ENCODE data around the gene PRPF19. TPM values are rescaled to one million over a fixed set of nuclear protein-coding genes. Genes with fewer than 3 reads are reported as not detected.

PRPF19 gene
- total RNA-seq, 5 donors from 2014 or later (not counting 1 experiment from before 2014, with no cell fraction given) = 81.7 to 106 (median 96.9) TPM

DNA sequence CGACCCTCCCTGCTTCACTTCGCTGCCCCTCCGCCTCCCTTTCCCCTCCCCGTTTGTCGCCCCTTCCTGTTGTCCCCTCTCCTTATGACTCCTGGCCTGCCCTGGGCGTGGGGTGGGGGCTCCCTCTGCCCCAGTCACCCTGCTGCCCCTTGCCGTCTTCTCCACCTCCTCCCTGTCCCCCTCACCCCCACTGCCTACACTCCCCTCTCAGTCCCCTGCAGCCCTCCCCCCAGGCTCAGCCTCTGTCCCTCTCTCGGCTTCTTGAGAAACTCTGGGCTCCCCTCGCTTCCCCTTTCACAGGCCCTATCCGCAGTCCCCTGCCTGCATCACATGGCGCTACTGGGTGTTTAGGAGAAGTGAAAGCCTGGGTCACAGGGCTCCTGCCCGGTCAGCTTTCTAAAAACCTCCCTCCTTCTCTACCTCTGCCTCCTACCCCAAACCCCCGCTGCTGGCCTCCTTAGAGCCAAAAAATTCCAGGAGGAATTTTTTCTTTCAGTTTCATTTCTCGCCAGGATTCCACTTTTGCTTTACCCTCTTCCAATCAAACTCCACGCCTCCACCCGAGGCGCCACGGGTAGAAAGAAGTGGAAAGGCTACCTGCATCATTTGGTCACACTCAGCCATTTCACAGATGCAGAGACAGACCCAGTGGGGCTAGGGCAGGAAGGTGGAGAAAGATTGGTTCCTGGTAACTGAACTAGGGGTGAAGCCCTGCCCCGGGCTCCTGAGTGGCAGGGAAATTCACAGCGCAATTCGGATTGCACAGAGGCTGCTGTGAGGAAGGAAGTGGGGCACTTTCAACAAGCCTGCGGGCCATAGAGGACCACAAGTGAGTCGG lies 45.7 kb upstream of the PRPF19 start, which contains the start of gene SLC15A3:
Gene SLC15A3 (minus strand): TSS at position 273 of the 838 bp plus-strand sequence. CDS start 625 bp downstream, outside the sequence.
- Histone ChIP-seq H3K36me3 (ENCODE audit: control insufficient read depth in 2 of 2, extremely low read depth in 1 of 2, insufficient read depth in 1 of 2, low read length in 1 of 2) (no peaks in the 10 kb centered on the region), H3K4me1 (ENCODE audit: control insufficient read depth in 1 of 2, extremely low read depth in 1 of 2, insufficient read depth in 2 of 2, low read length in 2 of 2) (peaks cover 5 to 21% of the 10 kb centered on the region in 2 experiments), H3K9me3 (no peaks in the 10 kb centered on the region), H3K27ac (ENCODE audit: low read length) (peak within 1 kb of the TSS; percentile 60), H3K4me3 (ENCODE audit: control insufficient read depth in 1 of 2, extremely low read depth in 1 of 2, low read length in 1 of 2) (peak within 1 kb of the TSS; percentile 41 to 71), H3K27me3 (replicated peaks in 1 of 2; ENCODE audit: control insufficient read depth in 2 of 2, extremely low read depth in 1 of 2, insufficient read depth in 2 of 2, low read length in 1 of 2) (peaks cover 2 to 31% of the 10 kb centered on the region in 2 experiments)
- Mint-ChIP-seq H3K4me1 (peaks cover 18 to 35% (median 22%) of the 10 kb centered on the region in 3 donors), H3K27me3 (peaks cover 0 to 15% of the 10 kb centered on the region in 2 donors), H3K27ac (peak within 1 kb of the TSS; percentile 91 to 94), H3K9me3 (no peaks in the 10 kb centered on the region), H3K36me3 (no peaks in the 10 kb centered on the region), H3K4me3 (peak within 1 kb of the TSS; percentile 82 to 86 (median 84))
- WGBS (ENCODE audit: insufficient coverage) = 33% methylated on average over 12 of the region's 23 CpGs
- ATAC-seq (replicated peaks in 1 of 4) = peak; percentile 73 to 87 (median 75)
- peak in 32 of 35 experiments; percentile 11 to 69 (median 44) for DNase-seq
- CTCF ChIA-PET = no interaction called here
- POLR2A ChIA-PET = no interaction called here

DNA sequence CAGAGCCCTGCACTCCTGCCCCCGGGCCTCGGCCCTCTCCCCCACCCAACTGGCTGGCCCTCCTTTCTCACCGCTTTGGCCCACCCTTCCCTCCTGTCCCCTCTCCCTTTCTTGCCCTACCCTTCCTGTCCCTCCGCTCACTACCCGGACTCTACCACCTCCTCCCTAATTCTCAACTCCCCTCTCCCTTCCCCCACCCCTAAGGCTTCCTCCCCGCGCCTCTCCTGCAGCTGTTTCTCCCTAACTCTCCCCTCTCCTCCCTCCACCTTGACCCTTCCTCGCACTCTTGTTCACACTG lies 45.2 kb upstream of the PRPF19 start:
- Mint-ChIP-seq H3K27me3 (peaks cover 0 to 15% of the 10 kb centered on the region in 2 donors), H3K4me3 (peak overlapping the region; percentile 82 to 86 (median 84)), H3K36me3 (no peaks in the 10 kb centered on the region), H3K27ac (peak overlapping the region; percentile 91 to 94), H3K9me3 (no peaks in the 10 kb centered on the region), H3K4me1 (peaks cover 18 to 35% (median 22%) of the 10 kb centered on the region in 3 donors)
- no peaks in the 10 kb centered on the region for H3K36me3 ChIP-seq (ENCODE audit: control insufficient read depth in 2 of 2, extremely low read depth in 1 of 2, insufficient read depth in 1 of 2, low read length in 1 of 2)
- DNase-seq (no peak), ATAC-seq (replicated peaks in 1 of 4) (peak in 2 of 4 experiments; percentile 18 to 20)
- WGBS (ENCODE audit: insufficient coverage) = 21% methylated on average over 6 of the region's 8 CpGs
- ChIA-PET POLR2A (no interaction called here), CTCF (no interaction called here)
- H3K4me3 ChIP-seq (ENCODE audit: control insufficient read depth in 1 of 2, extremely low read depth in 1 of 2, low read length in 1 of 2) = peak overlapping the region; percentile 41 to 71
- peaks cover 2 to 31% of the 10 kb centered on the region in 2 experiments for H3K27me3 ChIP-seq (replicated peaks in 1 of 2; ENCODE audit: control insufficient read depth in 2 of 2, extremely low read depth in 1 of 2, insufficient read depth in 2 of 2, low read length in 1 of 2)
- H3K4me1 ChIP-seq (ENCODE audit: control insufficient read depth in 1 of 2, extremely low read depth in 1 of 2, insufficient read depth in 2 of 2, low read length in 2 of 2) = peaks cover 5 to 21% of the 10 kb centered on the region in 2 experiments
- no peaks in the 10 kb centered on the region for H3K9me3 ChIP-seq
- peak overlapping the region; percentile 60 for H3K27ac ChIP-seq (ENCODE audit: low read length)

DNA sequence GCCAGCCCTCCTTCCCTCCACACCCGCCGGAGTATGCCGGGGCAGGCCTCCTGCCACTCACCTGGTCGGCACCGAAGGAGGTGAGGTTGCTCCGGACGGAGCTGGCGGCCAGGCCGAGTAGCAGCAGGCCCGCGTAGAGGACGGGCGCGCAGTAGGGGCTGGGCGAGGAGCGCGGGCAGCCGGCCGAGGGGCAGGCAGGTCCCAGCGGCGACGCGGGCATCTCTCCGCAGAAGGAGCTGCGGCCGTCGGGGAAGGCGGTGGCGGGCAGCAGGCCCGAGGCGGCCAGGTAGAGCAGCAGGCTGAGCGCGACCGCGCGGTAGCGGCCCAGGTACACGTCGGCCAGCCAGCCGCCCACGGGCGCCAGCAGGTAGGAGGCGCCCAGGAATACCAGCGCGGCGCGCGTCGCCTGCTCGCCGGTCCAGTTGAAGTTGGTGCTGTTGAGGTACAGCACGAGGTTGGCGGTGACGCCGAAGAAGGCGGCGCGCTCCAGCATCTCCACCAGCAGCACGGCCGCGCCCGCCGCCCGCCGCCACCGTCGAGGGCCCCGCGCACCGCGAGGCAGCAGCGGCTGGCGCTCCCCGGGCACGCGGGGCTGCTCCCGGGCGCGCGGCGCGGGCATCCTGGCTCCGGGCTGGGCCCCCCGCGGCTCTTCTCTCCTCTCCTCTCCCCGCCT lies 44.7 kb upstream of the PRPF19 start:
- no peaks in the 10 kb centered on the region for H3K36me3 ChIP-seq (ENCODE audit: control insufficient read depth in 2 of 2, extremely low read depth in 1 of 2, insufficient read depth in 1 of 2, low read length in 1 of 2)
- DNase-seq (peak in 13 of 35 experiments; percentile 19 to 55 (median 36)), ATAC-seq (replicated peaks in 1 of 4) (peak; percentile 46 to 56 (median 54))
- Mint-ChIP-seq H3K36me3 (peaks cover 3% of the 10 kb centered on the region), H3K27ac (no peak overlapping the region), H3K27me3 (peaks cover 0 to 15% of the 10 kb centered on the region in 2 donors), H3K9me3 (no peaks in the 10 kb centered on the region), H3K4me1 (peaks cover 18 to 35% (median 22%) of the 10 kb centered on the region in 3 donors), H3K4me3 (peak overlapping the region; percentile 28 to 86 (median 82))
- peak overlapping the region; percentile 41 to 71 for H3K4me3 ChIP-seq (ENCODE audit: control insufficient read depth in 1 of 2, extremely low read depth in 1 of 2, low read length in 1 of 2)
- WGBS (ENCODE audit: insufficient coverage) = 18% methylated on average over 84 of the region's 86 CpGs
- H3K27ac ChIP-seq (ENCODE audit: low read length) = no peak overlapping the region
- CTCF ChIA-PET = no interaction called here
- peaks cover 5 to 21% of the 10 kb centered on the region in 2 experiments for H3K4me1 ChIP-seq (ENCODE audit: control insufficient read depth in 1 of 2, extremely low read depth in 1 of 2, insufficient read depth in 2 of 2, low read length in 2 of 2)
- H3K27me3 ChIP-seq (replicated peaks in 1 of 2; ENCODE audit: control insufficient read depth in 2 of 2, extremely low read depth in 1 of 2, insufficient read depth in 2 of 2, low read length in 1 of 2) = peaks cover 2 to 31% of the 10 kb centered on the region in 2 experiments
- POLR2A ChIA-PET = no interaction called here
- no peaks in the 10 kb centered on the region for H3K9me3 ChIP-seq

DNA sequence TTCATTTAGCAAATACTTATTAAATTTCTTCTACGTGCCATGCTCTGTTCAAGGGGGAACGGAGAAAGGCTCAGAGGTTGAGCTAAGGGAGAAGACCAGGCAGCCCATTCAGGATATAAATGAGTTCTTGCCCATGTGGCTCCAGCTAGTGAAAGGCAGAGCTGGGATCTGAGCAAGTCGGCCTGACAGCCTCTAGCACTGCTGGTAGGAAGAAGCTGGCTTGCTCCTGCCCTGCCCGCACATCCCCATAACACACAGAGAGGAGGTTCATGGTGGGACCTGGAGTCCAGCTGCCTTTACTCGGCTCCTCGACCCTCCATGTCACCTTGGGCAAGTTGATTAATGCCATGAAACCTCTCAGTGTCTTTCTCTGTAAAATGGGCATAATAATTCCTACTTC lies 43.6 kb upstream of the PRPF19 start:
- Histone ChIP-seq H3K9me3 (no peaks in the 10 kb centered on the region), H3K27ac (ENCODE audit: low read length) (no peak overlapping the region), H3K4me1 (ENCODE audit: control insufficient read depth in 1 of 2, extremely low read depth in 1 of 2, insufficient read depth in 2 of 2, low read length in 2 of 2) (peaks cover 5 to 21% of the 10 kb centered on the region in 2 experiments), H3K27me3 (replicated peaks in 1 of 2; ENCODE audit: control insufficient read depth in 2 of 2, extremely low read depth in 1 of 2, insufficient read depth in 2 of 2, low read length in 1 of 2) (peaks cover 2 to 33% of the 10 kb centered on the region in 2 experiments), H3K36me3 (ENCODE audit: control insufficient read depth in 2 of 2, extremely low read depth in 1 of 2, insufficient read depth in 1 of 2, low read length in 1 of 2) (no peaks in the 10 kb centered on the region), H3K4me3 (ENCODE audit: control insufficient read depth in 1 of 2, extremely low read depth in 1 of 2, low read length in 1 of 2) (peak overlapping the region in 1 of 2 donors; percentile 18)
- Mint-ChIP-seq H3K27ac (no peak overlapping the region), H3K4me1 (peaks cover 18 to 35% (median 22%) of the 10 kb centered on the region in 3 donors), H3K36me3 (peaks cover 3% of the 10 kb centered on the region), H3K4me3 (peak overlapping the region; percentile 25 to 82 (median 55)), H3K27me3 (peaks cover 0 to 15% of the 10 kb centered on the region in 2 donors), H3K9me3 (no peaks in the 10 kb centered on the region)
- ChIA-PET CTCF (interaction anchor here (0.6 to 0.7 kb wide), 2 partner anchors 32 to 38 kb away, joined by 3 to 6 read pairs; no protein-coding TSS in a partner anchor), POLR2A (no interaction called here)
- DNase-seq (no peak), ATAC-seq (replicated peaks in 1 of 4) (no peak)
- 81% methylated on average over 3 of the region's 6 CpGs for WGBS (ENCODE audit: insufficient coverage)

DNA sequence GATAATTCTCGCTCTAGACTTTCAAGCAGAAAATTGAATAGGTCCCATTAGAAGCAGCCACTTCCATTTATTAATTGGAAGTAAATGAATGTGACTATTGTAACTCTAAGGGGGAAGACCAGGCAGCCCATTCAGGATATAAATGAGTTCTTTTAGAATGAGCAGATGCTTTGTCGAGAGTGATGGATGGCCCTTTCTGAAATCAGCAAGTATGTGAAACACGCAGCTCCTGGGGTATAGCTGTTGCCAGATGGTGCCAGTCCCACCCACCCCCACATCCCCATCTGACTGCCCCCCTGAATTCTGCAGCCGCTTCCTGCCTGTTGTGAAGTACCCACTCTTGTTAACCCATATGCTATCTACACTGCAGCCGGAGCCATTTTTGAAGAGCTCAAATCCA lies 41.9 kb upstream of the PRPF19 start:
- ChIA-PET POLR2A (no interaction called here), CTCF (no interaction called here)
- Mint-ChIP-seq H3K27ac (peak overlapping the region in 1 of 2 donors; percentile 3), H3K27me3 (peaks cover 0 to 13% of the 10 kb centered on the region in 2 donors), H3K9me3 (no peaks in the 10 kb centered on the region), H3K36me3 (peaks cover 9% of the 10 kb centered on the region), H3K4me1 (peaks cover 17 to 29% (median 22%) of the 10 kb centered on the region in 3 donors), H3K4me3 (no peak overlapping the region)
- WGBS (ENCODE audit: insufficient coverage) = 88% methylated on average over 4 of the region's 5 CpGs
- Histone ChIP-seq H3K27me3 (replicated peaks in 1 of 2; ENCODE audit: control insufficient read depth in 2 of 2, extremely low read depth in 1 of 2, insufficient read depth in 2 of 2, low read length in 1 of 2) (peaks cover 2 to 34% of the 10 kb centered on the region in 2 experiments), H3K36me3 (ENCODE audit: control insufficient read depth in 2 of 2, extremely low read depth in 1 of 2, insufficient read depth in 1 of 2, low read length in 1 of 2) (no peaks in the 10 kb centered on the region), H3K27ac (ENCODE audit: low read length) (no peak overlapping the region), H3K4me3 (ENCODE audit: control insufficient read depth in 1 of 2, extremely low read depth in 1 of 2, low read length in 1 of 2) (no peak overlapping the region), H3K9me3 (no peaks in the 10 kb centered on the region), H3K4me1 (ENCODE audit: control insufficient read depth in 1 of 2, extremely low read depth in 1 of 2, insufficient read depth in 2 of 2, low read length in 2 of 2) (peaks cover 5 to 21% of the 10 kb centered on the region in 2 experiments)
- no peak for ATAC-seq (replicated peaks in 1 of 4)
- no peak for DNase-seq

DNA sequence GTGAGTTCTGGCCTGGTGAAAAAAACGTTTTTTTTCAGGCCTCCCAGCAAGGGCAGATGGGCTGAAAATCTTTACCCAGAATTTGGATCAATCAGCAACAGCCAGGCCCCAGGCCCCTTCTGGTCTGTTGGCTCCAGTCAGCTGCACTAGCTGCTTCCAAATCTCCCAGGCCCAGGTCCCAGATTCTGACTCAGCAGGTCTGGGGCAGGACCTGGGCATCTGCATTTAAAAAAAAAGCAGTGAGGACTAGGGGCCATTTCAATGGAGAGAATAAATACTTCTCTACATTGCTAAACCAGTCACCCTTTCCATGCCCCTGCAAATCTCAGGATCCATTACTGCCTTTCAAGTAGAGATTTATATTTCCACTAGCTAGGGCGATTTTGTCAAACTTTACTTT lies 41.3 kb upstream of the PRPF19 start:
- ChIA-PET POLR2A (no interaction called here), CTCF (interaction anchor here in 1 of 2 donors (0.6 kb wide), 1 partner anchor 21 kb away, joined by 3 read pairs; no protein-coding TSS in a partner anchor)
- H3K4me3 ChIP-seq (ENCODE audit: control insufficient read depth in 1 of 2, extremely low read depth in 1 of 2, low read length in 1 of 2) = no peak overlapping the region
- ATAC-seq (replicated peaks in 1 of 4) = no peak
- DNase-seq = no peak
- H3K4me1 ChIP-seq (ENCODE audit: control insufficient read depth in 1 of 2, extremely low read depth in 1 of 2, insufficient read depth in 2 of 2, low read length in 2 of 2) = peaks cover 2 to 19% of the 10 kb centered on the region in 2 experiments
- H3K27me3 ChIP-seq (replicated peaks in 1 of 2; ENCODE audit: control insufficient read depth in 2 of 2, extremely low read depth in 1 of 2, insufficient read depth in 2 of 2, low read length in 1 of 2) = peaks cover 2 to 33% of the 10 kb centered on the region in 2 experiments
- H3K36me3 ChIP-seq (ENCODE audit: control insufficient read depth in 2 of 2, extremely low read depth in 1 of 2, insufficient read depth in 1 of 2, low read length in 1 of 2) = no peaks in the 10 kb centered on the region
- H3K27ac ChIP-seq (ENCODE audit: low read length) = no peak overlapping the region
- Mint-ChIP-seq H3K4me1 (peaks cover 12 to 24% (median 17%) of the 10 kb centered on the region in 3 donors), H3K27me3 (peaks cover 0 to 9% of the 10 kb centered on the region in 2 donors), H3K27ac (no peak overlapping the region), H3K4me3 (no peak overlapping the region), H3K36me3 (peaks cover 9% of the 10 kb centered on the region), H3K9me3 (no peaks in the 10 kb centered on the region)
- 29% methylated on average over 1 of the region's 2 CpGs for WGBS (ENCODE audit: insufficient coverage)
- H3K9me3 ChIP-seq = no peaks in the 10 kb centered on the region

Data from T-cell (primary cell).